Astrocyte of the spinal cord (primary cell): ENCODE results near the gene LAMB1.
"Not testable (repeated sequence)": the region's sequence is repeated elsewhere in the genome, so short reads cannot be mapped to it uniquely, and the experiment has no call there.

Source experiments
- DNase-seq: peaks from one replicate; pipeline ENCODE4 v3.0.0; 2011; ENCODE audit warnings: low read depth, low spot score
- H3K4me3 ChIP-seq: 2 replicates; pipeline ENCODE4 v1.5.1; 2011; ENCODE audit warnings: low read depth, mild to moderate bottlenecking, low read length, moderate library complexity
- in situ Hi-C: cut with HindIII; loops from 2 replicates; pipeline ENCODE4 v1.10.0; 2017; ENCODE audit warnings: low sequenced_read_pairs
- TF ChIP-seq, protein P1 (sequence below): IDR thresholded peaks from 2 replicates; pipeline ENCODE4 v1.5.1; 2012; ENCODE audit warnings: low read depth, mild to moderate bottlenecking, low read length, inconsistent platforms

LAMB1 gene

GRCh38 chr7:107933386-107934013 is 69.5 kb downstream of the LAMB1 start:
- DNase-seq = no peak
- in situ Hi-C loops = no loop called here
- TF ChIP-seq, protein P1, sequence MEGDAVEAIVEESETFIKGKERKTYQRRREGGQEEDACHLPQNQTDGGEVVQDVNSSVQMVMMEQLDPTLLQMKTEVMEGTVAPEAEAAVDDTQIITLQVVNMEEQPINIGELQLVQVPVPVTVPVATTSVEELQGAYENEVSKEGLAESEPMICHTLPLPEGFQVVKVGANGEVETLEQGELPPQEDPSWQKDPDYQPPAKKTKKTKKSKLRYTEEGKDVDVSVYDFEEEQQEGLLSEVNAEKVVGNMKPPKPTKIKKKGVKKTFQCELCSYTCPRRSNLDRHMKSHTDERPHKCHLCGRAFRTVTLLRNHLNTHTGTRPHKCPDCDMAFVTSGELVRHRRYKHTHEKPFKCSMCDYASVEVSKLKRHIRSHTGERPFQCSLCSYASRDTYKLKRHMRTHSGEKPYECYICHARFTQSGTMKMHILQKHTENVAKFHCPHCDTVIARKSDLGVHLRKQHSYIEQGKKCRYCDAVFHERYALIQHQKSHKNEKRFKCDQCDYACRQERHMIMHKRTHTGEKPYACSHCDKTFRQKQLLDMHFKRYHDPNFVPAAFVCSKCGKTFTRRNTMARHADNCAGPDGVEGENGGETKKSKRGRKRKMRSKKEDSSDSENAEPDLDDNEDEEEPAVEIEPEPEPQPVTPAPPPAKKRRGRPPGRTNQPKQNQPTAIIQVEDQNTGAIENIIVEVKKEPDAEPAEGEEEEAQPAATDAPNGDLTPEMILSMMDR = no peak
- H3K4me3 ChIP-seq = no peak overlapping the region

GRCh38 chr7:107932805-107933204 is 70.2 kb downstream of the LAMB1 start:
- in situ Hi-C loops = no loop called here

DNA sequence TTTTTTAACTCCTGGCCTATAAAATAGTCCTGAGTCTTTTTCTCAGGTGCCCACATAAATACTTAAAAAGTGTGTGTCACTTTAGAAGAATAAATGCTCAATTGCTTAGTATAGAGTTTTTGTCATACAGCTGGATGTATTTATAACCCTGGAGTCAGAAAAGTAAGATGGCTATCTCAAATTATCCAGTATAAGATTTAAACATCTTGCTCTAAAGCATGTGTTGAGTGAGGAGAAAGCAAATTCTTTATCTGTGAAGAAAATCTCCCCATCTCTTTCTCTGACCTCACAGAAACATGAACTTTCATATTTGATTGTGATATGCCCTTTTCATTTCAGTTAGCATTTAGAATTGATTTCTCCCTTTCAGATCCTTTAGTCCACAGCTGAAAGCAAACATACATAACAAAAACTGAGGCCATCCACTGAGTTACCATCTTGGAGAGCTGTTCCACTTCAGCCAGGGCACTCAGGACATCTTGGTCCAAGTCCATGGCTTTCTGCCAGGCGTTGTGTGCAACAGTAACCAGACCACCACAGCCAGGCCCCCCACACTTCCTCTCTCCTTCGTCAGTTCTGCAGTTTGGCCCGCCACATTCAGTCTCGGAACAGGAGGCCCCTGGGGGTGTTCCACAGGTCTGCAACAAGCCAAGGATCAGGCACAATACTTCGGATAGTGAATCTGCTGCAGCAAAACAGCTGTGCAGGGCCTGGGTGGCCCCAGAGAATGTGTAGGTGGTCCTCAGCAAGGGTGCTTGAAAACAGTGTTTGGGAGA is 71.0 kb downstream of the LAMB1 start:
- TF ChIP-seq, protein P1 = no peak

More at GRCh38 chr7:107932805-107933204, 70.2 kb downstream of the LAMB1 start:
- DNase-seq = no peak
- H3K4me3 ChIP-seq = no peak overlapping the region
- TF ChIP-seq, protein P1 = no peak

DNA sequence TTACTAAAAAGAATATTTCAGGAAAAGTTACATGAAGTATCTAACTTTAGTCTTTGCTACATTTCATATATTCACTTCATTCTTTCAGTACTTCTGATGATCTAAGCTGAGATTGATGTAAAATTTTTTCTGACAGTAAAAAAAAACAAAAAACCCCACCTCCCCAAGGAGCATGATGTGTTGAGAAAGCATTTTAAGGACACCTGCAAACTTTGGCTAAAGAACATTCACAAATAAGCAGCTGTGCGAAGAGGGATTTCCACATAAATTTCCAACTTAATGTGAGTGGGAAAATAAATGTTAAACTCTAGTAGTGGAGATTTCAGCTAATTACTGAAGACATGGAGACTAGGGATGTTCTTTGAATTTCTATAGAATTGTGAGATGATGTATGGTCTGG is 76.5 kb downstream of the LAMB1 start:
- TF ChIP-seq, protein P1 = no peak
- DNase-seq = no peak
- H3K4me3 ChIP-seq = no peak overlapping the region
- in situ Hi-C loops = no loop called here

More for the DNA sequence above, 71.0 kb downstream of the LAMB1 start:
- in situ Hi-C loops = no loop called here
- H3K4me3 ChIP-seq = no peak overlapping the region
- DNase-seq = no peak

- no peak for DNase-seq
- H3K4me3 ChIP-seq = no peak overlapping the region
- in situ Hi-C loops = no loop called here
- TF ChIP-seq, protein P1 = no peak
These were observed 78.0 kb downstream of the LAMB1 start for GRCh38 chr7:107924841-107925504.

GRCh38 chr7:107922886-107923285 is 80.1 kb downstream of the LAMB1 start:
- in situ Hi-C loops = no loop called here
- no peak for DNase-seq
- TF ChIP-seq, protein P1 = no peak
- H3K4me3 ChIP-seq = no peak overlapping the region

- in situ Hi-C loops, H3K4me3 ChIP-seq, DNase-seq: not testable (repeated sequence)
These were observed 81.1 kb downstream of the LAMB1 start for GRCh38 chr7:107921826-107922225.
